Stimulated activated CD4-positive, alpha-beta T cell treated with anti-CD3 and anti-CD28 coated beads, Interleukin-2, amount 100 ng/mL, for 24 hours (primary cell): ENCODE data around the gene MESD.

ENCODE experiments used
- DNase-seq, 2 donors: peaks; one replicate each; pipeline ENCODE4 v3.0.0-alpha.2; 2020

MESD gene

GRCh38 chr15:81014446-81015093, 25.0 kb upstream of the MESD start:
- DNase-seq = no peak

- no peak for DNase-seq
Measured at GRCh38 chr15:81013396-81013929, 23.8 kb upstream of the MESD start.

GRCh38 chr15:81012588-81012987, 23.0 kb upstream of the MESD start:
- DNase-seq = no peak

- no peak for DNase-seq
Measured at GRCh38 chr15:81011593-81011992, 22.0 kb upstream of the MESD start.

- DNase-seq = no peak
Measured at GRCh38 chr15:81010086-81010485, 20.5 kb upstream of the MESD start.

GRCh38 chr15:81008312-81008711, 18.7 kb upstream of the MESD start:
- no peak for DNase-seq

- no peak for DNase-seq
Measured at GRCh38 chr15:81007428-81008064, 17.9 kb upstream of the MESD start.

GRCh38 chr15:81006124-81006523, 16.5 kb upstream of the MESD start:
- DNase-seq = no peak

GRCh38 chr15:81003097-81003350, 13.4 kb upstream of the MESD start:
- DNase-seq = no peak

- no peak for DNase-seq
Measured at GRCh38 chr15:81002331-81003096, 12.9 kb upstream of the MESD start.

- no peak for DNase-seq
Measured at GRCh38 chr15:81002009-81002330, 12.4 kb upstream of the MESD start.

GRCh38 chr15:81001152-81002008, 11.8 kb upstream of the MESD start:
- peak; percentile 50 to 52 for DNase-seq

GRCh38 chr15:81000624-81001151, 11.1 kb upstream of the MESD start, which contains the start of gene TLNRD1:
Gene TLNRD1, plus strand, starts transcription at chr15:81000923. Its CDS starts 1,349 bp downstream, at chr15:81002272.
- peak; percentile 81 to 87 for DNase-seq

- peak in 1 of 2 donors; percentile 25 for DNase-seq
Measured at GRCh38 chr15:81000144-81000623, 10.6 kb upstream of the MESD start.

- DNase-seq = peak; percentile 62 to 75
Measured at GRCh38 chr15:80999623-81000036, 10.0 kb upstream of the MESD start.

GRCh38 chr15:80998251-80998650, 8.6 kb upstream of the MESD start:
- no peak for DNase-seq

GRCh38 chr15:80997692-80998091, 8.1 kb upstream of the MESD start:
- DNase-seq = no peak

GRCh38 chr15:80996247-80996646, 6.6 kb upstream of the MESD start:
- DNase-seq = no peak

GRCh38 chr15:80992441-80992840, 2.8 kb upstream of the MESD start:
- DNase-seq = no peak

- DNase-seq = no peak
Measured at GRCh38 chr15:80992006-80992405, 2.4 kb upstream of the MESD start.

- DNase-seq = no peak
Measured at GRCh38 chr15:80991421-80991820, 1.8 kb upstream of the MESD start.

- DNase-seq = no peak
Measured at GRCh38 chr15:80990955-80991354, 1.3 kb upstream of the MESD start.

- DNase-seq = no peak
Measured at GRCh38 chr15:80989081-80989517, 520 bp downstream of the MESD start.
